ELR (cell line): Measurements from ENCODE around the gene TDP1.

Experiments
- DNase-seq: peaks from one replicate; pipeline ENCODE4 v3.0.0-alpha.2; 2015; ENCODE audit warnings: low read depth

TDP1 gene

GRCh38 chr14:89955745-89956660, at the start of gene TDP1:
TDP1 (plus strand) TSS chr14:89955927; CDS start chr14:89963115, 7,188 bp downstream.
- DNase-seq: peak; percentile 97

GRCh38 chr14:89906000-89906399, 49.7 kb upstream of the TDP1 start:
- DNase-seq: no peak

GRCh38 chr14:89907655-89908054, 48.1 kb upstream of the TDP1 start:
- DNase-seq: no peak

- peak; percentile 20 for DNase-seq
These were observed 46.8 kb upstream of the TDP1 start for GRCh38 chr14:89908712-89909450.

GRCh38 chr14:89909586-89909985, 46.1 kb upstream of the TDP1 start:
- no peak for DNase-seq

- no peak for DNase-seq
These were observed 45.1 kb upstream of the TDP1 start for GRCh38 chr14:89910691-89911009.

- peak; percentile 10 for DNase-seq
These were observed 44.5 kb upstream of the TDP1 start for GRCh38 chr14:89911010-89911919.

- DNase-seq: no peak
These were observed 43.5 kb upstream of the TDP1 start for GRCh38 chr14:89912221-89912620.

- peak; percentile 96 for DNase-seq
These were observed 43.0 kb upstream of the TDP1 start for GRCh38 chr14:89912667-89913211.

- peak; percentile 75 for DNase-seq
These were observed 40.4 kb upstream of the TDP1 start for GRCh38 chr14:89915114-89915878.

GRCh38 chr14:89918721-89919120, 37.0 kb upstream of the TDP1 start:
- no peak for DNase-seq

GRCh38 chr14:89920056-89920455, 35.7 kb upstream of the TDP1 start:
- DNase-seq: no peak

GRCh38 chr14:89921346-89921745, 34.4 kb upstream of the TDP1 start:
- DNase-seq: peak; percentile 46

GRCh38 chr14:89922031-89922907, 33.5 kb upstream of the TDP1 start:
- DNase-seq: peak; percentile 95

- no peak for DNase-seq
These were observed 31.5 kb upstream of the TDP1 start for GRCh38 chr14:89924268-89924667.

- DNase-seq: peak; percentile 43
These were observed 29.0 kb upstream of the TDP1 start for GRCh38 chr14:89926694-89927093.

GRCh38 chr14:89927186-89927865, 28.4 kb upstream of the TDP1 start:
- DNase-seq: no peak

- DNase-seq: no peak
These were observed 22.7 kb upstream of the TDP1 start for GRCh38 chr14:89933002-89933401.

GRCh38 chr14:89936654-89937185, 19.0 kb upstream of the TDP1 start:
- DNase-seq: peak; percentile 18
